ENCODE results near the gene ZNF668. TPM values are rescaled to one million over a fixed set of nuclear protein-coding genes. Genes with fewer than 3 reads are reported as not detected.
A peak's percentile ranks its signal among the peaks of the same experiment; 100 is the strongest.

ZNF668 gene
- total and polyA plus RNA-seq, 2 of the 13 experiments (the other 11 are each of a cell fraction or from before 2014, with no cell fraction given), result 3.8 to 9.8 TPM

DNA sequence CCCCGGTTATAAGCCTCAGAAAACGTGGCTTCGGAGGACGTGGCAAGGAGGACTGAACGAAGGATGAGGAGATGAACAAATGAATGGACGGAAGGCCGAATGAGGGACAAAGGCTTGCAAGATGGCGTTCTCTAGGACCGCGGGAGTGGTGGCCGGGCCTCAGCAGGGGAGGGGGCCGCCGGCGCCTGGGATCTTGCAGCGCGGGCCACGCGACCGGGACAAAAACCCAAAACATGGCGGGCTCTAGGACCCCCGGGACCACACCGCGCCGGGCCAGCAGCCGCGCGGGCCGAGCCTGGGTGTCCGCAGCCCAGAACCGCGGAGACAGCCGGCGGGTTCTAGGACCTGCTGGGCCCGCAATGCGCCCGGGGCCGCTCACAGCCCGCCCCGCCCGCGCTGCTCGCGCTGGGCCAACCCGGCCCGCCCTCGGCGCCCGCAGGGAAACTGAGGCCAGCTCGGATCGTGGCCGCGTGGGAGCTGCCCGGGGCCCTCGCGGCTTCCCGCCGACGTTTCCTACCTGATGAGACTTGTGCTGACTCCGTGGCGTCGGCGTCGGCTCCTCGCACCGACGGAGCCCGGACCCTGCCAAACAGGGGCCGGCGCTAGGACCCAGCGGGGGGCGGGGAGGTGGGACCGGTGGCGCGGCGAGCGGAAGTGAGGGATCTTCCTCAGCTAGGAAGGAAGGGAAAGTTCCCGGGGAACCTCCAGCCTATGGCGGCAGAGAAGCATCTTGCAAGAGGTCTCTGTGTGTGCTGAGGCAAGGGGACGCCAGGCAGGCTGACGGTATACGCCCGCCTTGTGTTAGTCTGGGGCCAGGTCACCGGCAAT is 684 bp downstream of the ZNF668 start (continued):
- TF ChIP-seq ZNF318 (CRISPR knock-in tag; IDR thresholded peaks at IDR 0.05) (no peak; the same call in 1 of the 2 replicates), BRCA1 (CRISPR knock-in tag; IDR thresholded peaks at IDR 0.05) (peak; percentile 92; the same call in 1 of the 2 replicates), ZNF350 (CRISPR knock-in tag; IDR thresholded peaks at IDR 0.05; ENCODE audit: borderline replicate concordance, low read depth) (0 out of 2 replicates have a peak, but pooled peaks have one; percentile 41), JUNB (CRISPR knock-in tag; IDR thresholded peaks at IDR 0.05; ENCODE audit: borderline replicate concordance) (no peak), KDM6A (CRISPR knock-in tag; IDR thresholded peaks at IDR 0.05; ENCODE audit: low read depth) (no peak), ZNF280B (CRISPR knock-in tag; IDR thresholded peaks at IDR 0.05; ENCODE audit: borderline replicate concordance) (peak; percentile 10), ZNF749 (CRISPR knock-in tag; IDR thresholded peaks at IDR 0.05; ENCODE audit: borderline replicate concordance) (no peak), MTA1 (CRISPR knock-in tag; IDR thresholded peaks at IDR 0.05; ENCODE audit: borderline replicate concordance) (peak; percentile 4; the same call in 1 of the 2 replicates), ZNF772 (CRISPR knock-in tag; IDR thresholded peaks at IDR 0.05) (peak; percentile 60; the same call in 1 of the 2 replicates)
- TF ChIP-seq, protein P1, sequence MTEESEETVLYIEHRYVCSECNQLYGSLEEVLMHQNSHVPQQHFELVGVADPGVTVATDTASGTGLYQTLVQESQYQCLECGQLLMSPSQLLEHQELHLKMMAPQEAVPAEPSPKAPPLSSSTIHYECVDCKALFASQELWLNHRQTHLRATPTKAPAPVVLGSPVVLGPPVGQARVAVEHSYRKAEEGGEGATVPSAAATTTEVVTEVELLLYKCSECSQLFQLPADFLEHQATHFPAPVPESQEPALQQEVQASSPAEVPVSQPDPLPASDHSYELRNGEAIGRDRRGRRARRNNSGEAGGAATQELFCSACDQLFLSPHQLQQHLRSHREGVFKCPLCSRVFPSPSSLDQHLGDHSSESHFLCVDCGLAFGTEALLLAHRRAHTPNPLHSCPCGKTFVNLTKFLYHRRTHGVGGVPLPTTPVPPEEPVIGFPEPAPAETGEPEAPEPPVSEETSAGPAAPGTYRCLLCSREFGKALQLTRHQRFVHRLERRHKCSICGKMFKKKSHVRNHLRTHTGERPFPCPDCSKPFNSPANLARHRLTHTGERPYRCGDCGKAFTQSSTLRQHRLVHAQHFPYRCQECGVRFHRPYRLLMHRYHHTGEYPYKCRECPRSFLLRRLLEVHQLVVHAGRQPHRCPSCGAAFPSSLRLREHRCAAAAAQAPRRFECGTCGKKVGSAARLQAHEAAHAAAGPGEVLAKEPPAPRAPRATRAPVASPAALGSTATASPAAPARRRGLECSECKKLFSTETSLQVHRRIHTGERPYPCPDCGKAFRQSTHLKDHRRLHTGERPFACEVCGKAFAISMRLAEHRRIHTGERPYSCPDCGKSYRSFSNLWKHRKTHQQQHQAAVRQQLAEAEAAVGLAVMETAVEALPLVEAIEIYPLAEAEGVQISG (CRISPR knock-in tag; IDR thresholded peaks at IDR 0.05), result peak; percentile 73
- TF ChIP-seq, protein P2, sequence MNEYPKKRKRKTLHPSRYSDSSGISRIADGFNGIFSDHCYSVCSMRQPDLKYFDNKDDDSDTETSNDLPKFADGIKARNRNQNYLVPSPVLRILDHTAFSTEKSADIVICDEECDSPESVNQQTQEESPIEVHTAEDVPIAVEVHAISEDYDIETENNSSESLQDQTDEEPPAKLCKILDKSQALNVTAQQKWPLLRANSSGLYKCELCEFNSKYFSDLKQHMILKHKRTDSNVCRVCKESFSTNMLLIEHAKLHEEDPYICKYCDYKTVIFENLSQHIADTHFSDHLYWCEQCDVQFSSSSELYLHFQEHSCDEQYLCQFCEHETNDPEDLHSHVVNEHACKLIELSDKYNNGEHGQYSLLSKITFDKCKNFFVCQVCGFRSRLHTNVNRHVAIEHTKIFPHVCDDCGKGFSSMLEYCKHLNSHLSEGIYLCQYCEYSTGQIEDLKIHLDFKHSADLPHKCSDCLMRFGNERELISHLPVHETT (CRISPR knock-in tag; conservative IDR thresholded peaks at IDR 0.05), result no peak; the same call in 1 of the 2 replicates
- TF ChIP-seq, protein P3, sequence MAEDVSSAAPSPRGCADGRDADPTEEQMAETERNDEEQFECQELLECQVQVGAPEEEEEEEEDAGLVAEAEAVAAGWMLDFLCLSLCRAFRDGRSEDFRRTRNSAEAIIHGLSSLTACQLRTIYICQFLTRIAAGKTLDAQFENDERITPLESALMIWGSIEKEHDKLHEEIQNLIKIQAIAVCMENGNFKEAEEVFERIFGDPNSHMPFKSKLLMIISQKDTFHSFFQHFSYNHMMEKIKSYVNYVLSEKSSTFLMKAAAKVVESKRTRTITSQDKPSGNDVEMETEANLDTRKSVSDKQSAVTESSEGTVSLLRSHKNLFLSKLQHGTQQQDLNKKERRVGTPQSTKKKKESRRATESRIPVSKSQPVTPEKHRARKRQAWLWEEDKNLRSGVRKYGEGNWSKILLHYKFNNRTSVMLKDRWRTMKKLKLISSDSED (CRISPR knock-in tag; IDR thresholded peaks at IDR 0.05), result no peak

Measured in HepG2 (cell line).